Right lobe of liver (tissue), 6 donors: ENCODE data around the gene GRIA4. TPM values are rescaled to one million over a fixed set of nuclear protein-coding genes. Genes with fewer than 3 reads are reported as not detected.

Experiments used
- ATAC-seq, 4 donors: fragments of 200-7000 bp; cut with Tn5 transposase; one replicate each; pipeline ENCODE4 v1.9.1; 2020; ENCODE audit warnings: mild to moderate bottlenecking in 4 of 4, moderate library complexity in 4 of 4
- DNase-seq, 3 donors: peaks; one replicate each; pipeline ENCODE4 v3.0.0-alpha.2; 2020
- H3K27ac ChIP-seq, 3 donors: fragments of 200-600 bp; one replicate each; pipeline ENCODE4 v1.8.0; 2022
- H3K27me3 ChIP-seq, 2 donors: fragments of 200-600 bp; one replicate each; pipeline ENCODE4 v1.8.0; 2022
- H3K36me3 ChIP-seq, 4 donors: fragments of 200-600 bp; sonication (generic) in 1 of 4; one replicate each; pipeline versions ENCODE4 v1.5.1 to v1.8.0; 2017 to 2022; ENCODE audit warnings: control low read depth in 1 of 4
- H3K4me1 ChIP-seq, 4 donors: fragments of 200-600 bp; sonication (generic) in 1 of 4; one replicate each; pipeline versions ENCODE4 v1.5.1 to v1.8.0; 2017 to 2022; ENCODE audit warnings: control low read depth in 1 of 4
- H3K4me3 ChIP-seq, 3 donors: fragments of 200-600 bp; one replicate each; pipeline ENCODE4 v1.8.0; 2022
- H3K9me3 ChIP-seq, 4 donors: fragments of 200-600 bp; sonication (generic) in 1 of 4; one replicate each; pipeline versions ENCODE4 v1.5.1 to v1.8.0; 2017 to 2022; ENCODE audit warnings: control low read depth in 1 of 4
- CTCF ChIP-seq, 4 donors: fragments of 200-600 bp in 3 of 4; fragments of 450-650 bp in 1 of 4; IDR thresholded peaks; one replicate each; pipeline versions ENCODE4 v1.5.1 to v1.8.0; 2016 to 2022; ENCODE audit warnings: antibody characterized with exemption in 4 of 4, mild to moderate bottlenecking in 2 of 4
- POLR2A ChIP-seq: fragments of 450-650 bp; IDR thresholded peaks from one replicate; pipeline ENCODE4 v1.6.1; 2017; ENCODE audit warnings: antibody characterized with exemption, mild to moderate bottlenecking
- WGBS: methylation state at CpG from one replicate; pipeline ENCODE4 v1.1.6; 2018; ENCODE audit warnings: low coverage, low lambda C conversion rate; ENCODE audit not compliant: insufficient coverage; ENCODE audit errors: missing lambda C conversion rate; 5-methylcytosine and 5-hydroxymethylcytosine counted together
- intact Hi-C, 2 donors: fragments of 100-400 bp; cut with DNase I; formaldehyde crosslinking; loops; one replicate each; pipeline versions ENCODE4 v1.11.2 to v1.14.1; 2022
- total RNA-seq, 6 experiments: library from RNA; depleted of rRNA in 2 of 6; stranded (reverse); fragments of >200 nt in 2 of 6; fragmentation: NEBNext Ultra II Directional in 3 of 6; extraction: Animal tissue kit (Norgen Biotek cat#: 25700) in 3 of 6; gene quantifications; one replicate each; pipeline versions ENCODE4 v1.1.0 to v1.2.4, GENCODE V29; 2016 to 2023
- donor health status: DM: no; HTN: yes; CAD: no.
- donor health status: DM: no; HTN: no; CAD: no.
- donor health status: DM: no; HTN: no; CAD: no.
- donor health status: DM: no; HTN: yes; CAD: no.
- donor health status: DM: no; HTN: yes; CAD: no.

Gene GRIA4
- total RNA-seq, 6 experiments from 2014 or later = 0.24 TPM; not detected in 5

GRCh38 chr11:105829084-105829483, 219.2 kb downstream of the GRIA4 start:
- intact Hi-C loops = no loop called here
- no peaks in the 10 kb centered on the region for H3K4me1 ChIP-seq
- no peaks in the 10 kb centered on the region for H3K36me3 ChIP-seq
- no peaks in the 10 kb centered on the region for H3K9me3 ChIP-seq
- ATAC-seq (peak in 3 of 4 donors; percentile 16 to 64 (median 36)), DNase-seq (no peak)
- 56% methylated on average over 1 of the region's 1 CpG for WGBS
- no peak overlapping the region for H3K27ac ChIP-seq
- no peak overlapping the region for H3K4me3 ChIP-seq
- no peaks in the 10 kb centered on the region for H3K27me3 ChIP-seq
- TF ChIP-seq CTCF (IDR thresholded peaks at IDR 0.05) (no peak), POLR2A (no peak)

GRCh38 chr11:105834461-105834860, 224.6 kb downstream of the GRIA4 start:
- intact Hi-C loops = no loop called here
- Histone ChIP-seq H3K4me1 (no peaks in the 10 kb centered on the region), H3K36me3 (no peaks in the 10 kb centered on the region), H3K9me3 (no peaks in the 10 kb centered on the region), H3K4me3 (no peak overlapping the region), H3K27me3 (no peaks in the 10 kb centered on the region), H3K27ac (no peak overlapping the region)
- no peak for TF ChIP-seq POLR2A
- no peak for TF ChIP-seq CTCF (IDR thresholded peaks at IDR 0.05)
- WGBS = 29% methylated on average over 1 of the region's 1 CpG
- ATAC-seq = no peak
- no peak for DNase-seq

- no peak for TF ChIP-seq CTCF (IDR thresholded peaks at IDR 0.05)
- TF ChIP-seq POLR2A = no peak
- no peak for ATAC-seq
- no peaks in the 10 kb centered on the region for H3K27me3 ChIP-seq
- no peaks in the 10 kb centered on the region for H3K4me1 ChIP-seq
- intact Hi-C loops = no loop called here
- no peak overlapping the region for H3K4me3 ChIP-seq
- no peak for DNase-seq
- H3K27ac ChIP-seq = no peak overlapping the region
- 57% methylated on average over 4 of the region's 4 CpGs for WGBS
- no peaks in the 10 kb centered on the region for H3K36me3 ChIP-seq
- H3K9me3 ChIP-seq = no peaks in the 10 kb centered on the region
Measured at GRCh38 chr11:105838668-105839384, 229.0 kb downstream of the GRIA4 start.

- H3K9me3 ChIP-seq = no peaks in the 10 kb centered on the region
- no peak overlapping the region for H3K27ac ChIP-seq
- H3K4me1 ChIP-seq = no peaks in the 10 kb centered on the region
- H3K27me3 ChIP-seq = no peaks in the 10 kb centered on the region
- WGBS = 74% methylated on average over 4 of the region's 4 CpGs
- DNase-seq (no peak), ATAC-seq (no peak)
- H3K36me3 ChIP-seq = no peaks in the 10 kb centered on the region
- intact Hi-C loops = no loop called here
- TF ChIP-seq POLR2A (no peak), CTCF (IDR thresholded peaks at IDR 0.05) (no peak)
- H3K4me3 ChIP-seq = no peak overlapping the region
Measured at GRCh38 chr11:105840391-105840790, 230.5 kb downstream of the GRIA4 start.
